GM21390 (cell line): Measurements from ENCODE around the gene ST6GALNAC3.
"Not testable (repeated sequence)": the region's sequence is repeated elsewhere in the genome, so short reads cannot be mapped to it uniquely, and the experiment has no call there.

ENCODE experiments used
- ATAC-seq: cut with Tn5 transposase; IDR thresholded peaks from one replicate; pipeline ENCODE4 v1.9.1; 2021; ENCODE audit not compliant: unreplicated experiment

Gene ST6GALNAC3

DNA sequence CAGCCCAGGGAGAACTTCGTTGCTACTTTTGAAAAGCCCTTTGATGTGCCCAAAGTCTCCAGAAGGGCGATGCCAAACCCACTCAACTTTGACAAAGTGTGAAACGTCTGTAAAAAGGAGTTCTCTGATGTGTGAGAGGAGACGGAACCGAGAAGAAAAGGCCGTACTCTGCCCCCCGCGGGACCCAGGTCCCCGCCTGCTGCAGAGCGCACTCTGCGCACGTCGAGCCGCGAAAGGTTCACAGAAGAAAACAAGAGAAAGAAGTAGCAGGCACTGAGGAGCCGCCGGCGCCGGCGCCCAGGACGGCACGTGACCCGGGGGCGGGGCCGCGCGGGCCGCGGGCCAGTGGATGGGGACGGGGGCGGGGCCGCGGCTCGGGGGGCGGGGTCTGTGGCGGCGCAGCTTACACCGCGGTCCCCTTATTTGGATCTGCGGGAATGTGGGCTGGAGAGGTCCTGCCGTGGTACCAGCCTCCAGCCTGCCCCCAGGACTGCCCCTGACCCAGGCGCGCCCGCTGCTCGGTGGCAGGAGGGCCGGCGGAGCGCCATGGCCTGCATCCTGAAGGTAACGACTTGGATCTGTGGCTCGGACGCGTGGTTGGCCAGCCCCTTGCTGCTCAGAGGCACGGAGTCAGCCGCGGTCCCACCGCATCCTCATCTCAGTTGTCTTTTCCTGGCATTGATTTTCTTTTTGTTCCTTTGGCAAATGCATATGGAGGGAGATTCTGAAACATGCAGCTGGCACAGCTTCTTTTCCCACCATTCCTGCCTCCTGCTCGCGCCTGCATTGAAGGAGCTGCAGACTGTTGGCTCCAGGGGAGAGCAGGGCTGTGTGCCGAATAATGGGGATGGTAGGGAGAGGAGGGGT, at the start of gene ST6GALNAC3:
ST6GALNAC3 (plus strand) TSS at position 426 of the 867 bp plus-strand sequence.
- ATAC-seq = peak; percentile 89

DNA sequence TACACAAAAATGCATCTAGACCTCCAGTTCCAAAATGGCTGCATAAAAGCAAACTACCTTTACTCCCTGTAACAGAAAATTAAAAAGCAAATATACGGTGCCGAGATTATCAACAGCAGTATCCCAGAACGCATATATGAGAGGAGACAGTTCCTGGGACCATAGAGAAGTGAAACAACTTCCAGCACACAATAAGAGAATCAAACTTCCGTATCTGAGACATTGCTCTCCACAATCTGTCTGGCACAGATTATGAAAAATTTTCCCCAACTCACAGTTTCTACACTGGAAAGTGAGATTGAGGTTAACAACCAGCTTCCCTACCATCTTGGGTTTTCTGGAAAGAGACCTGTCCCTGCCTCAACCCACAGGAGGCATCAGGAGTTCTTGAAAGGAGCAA, 47.2 kb upstream of the ST6GALNAC3 start:
- ATAC-seq = no peak

DNA sequence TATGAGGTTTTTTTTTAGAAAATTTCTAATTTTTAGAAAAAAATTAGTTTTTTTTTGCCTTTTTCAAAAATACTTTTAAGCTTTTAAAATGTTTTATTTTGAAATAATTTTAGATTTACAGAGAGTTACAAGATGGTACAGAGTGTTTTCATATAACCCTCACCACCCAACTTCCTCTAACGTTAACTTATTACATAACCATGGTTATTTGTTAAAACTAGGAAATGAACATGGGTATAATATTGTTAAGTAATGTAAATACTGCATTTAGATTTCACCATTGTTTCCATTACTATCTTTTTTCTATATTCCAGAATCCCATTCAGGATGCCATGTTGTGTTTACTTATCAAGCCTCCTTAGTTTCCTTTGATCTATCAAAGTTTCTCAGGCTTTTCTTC, 45.2 kb upstream of the ST6GALNAC3 start:
- ATAC-seq = no peak

DNA sequence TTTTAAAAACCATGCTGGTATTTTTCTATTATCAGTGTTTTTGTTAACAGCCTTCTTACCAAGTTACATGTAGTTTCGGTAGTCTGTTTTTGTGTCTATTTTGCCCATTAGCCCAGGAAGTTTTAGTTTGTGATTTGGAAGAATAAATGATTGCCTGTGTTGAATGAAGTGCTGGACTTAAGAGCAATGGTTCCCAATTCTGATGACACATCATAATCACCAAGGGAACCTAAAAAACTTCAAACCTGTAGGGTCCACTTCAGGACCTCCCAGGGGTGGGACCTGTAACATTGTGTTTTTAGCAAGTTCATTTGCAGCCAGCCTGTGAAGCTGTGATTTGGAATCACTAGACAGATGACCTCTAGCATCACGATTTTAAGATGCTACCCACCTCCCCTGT, 43.0 kb upstream of the ST6GALNAC3 start:
- no peak for ATAC-seq

DNA sequence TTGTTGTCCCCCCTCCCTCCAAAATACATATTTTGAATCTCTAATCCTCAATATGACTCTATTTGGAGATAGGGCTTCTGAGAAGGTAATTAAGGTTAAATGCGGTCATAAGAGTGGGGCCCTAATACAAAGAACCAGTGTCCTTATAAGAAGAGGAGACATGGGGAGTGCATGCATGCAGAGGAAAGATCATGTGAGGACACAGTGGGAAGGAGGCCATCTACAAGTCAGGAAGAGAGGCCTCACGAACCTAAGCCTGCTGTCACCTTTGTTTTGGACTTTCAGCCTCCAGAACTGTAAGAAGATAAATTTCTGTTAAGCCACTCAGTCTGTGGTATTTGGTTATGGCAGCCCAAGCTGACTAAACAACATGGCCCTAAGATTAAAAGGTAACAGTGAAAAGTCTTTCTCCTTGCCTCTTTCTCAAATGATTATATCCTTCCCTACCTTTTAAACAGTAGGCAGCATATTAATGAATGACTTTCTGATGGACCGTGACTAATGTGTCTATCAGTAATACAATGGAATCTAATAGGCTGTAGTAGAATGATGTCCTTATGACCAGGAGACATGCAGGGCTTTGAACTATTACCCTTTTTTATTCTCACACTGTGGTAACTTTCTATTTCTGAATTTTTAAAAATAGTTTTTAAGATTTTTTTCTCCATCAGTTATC, 40.6 kb upstream of the ST6GALNAC3 start:
- no peak for ATAC-seq

DNA sequence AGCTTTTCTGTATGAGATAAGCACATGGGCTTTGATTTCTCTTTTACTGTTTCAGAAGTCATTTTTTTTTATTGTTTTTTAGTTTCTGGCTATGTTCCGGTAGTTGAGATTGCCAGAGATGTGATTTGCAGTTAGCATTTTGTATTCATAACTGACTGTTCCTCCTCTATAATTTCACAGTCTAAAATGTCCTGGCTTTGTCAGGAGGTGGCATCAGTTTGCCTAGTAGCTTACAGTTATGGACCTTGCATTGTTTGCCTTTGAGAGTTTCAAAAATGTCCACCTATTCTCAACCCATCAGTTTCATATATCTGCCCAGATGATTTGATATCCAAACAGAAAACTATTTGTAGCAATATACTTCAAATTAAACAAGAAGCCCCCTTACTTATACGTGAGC, 39.5 kb upstream of the ST6GALNAC3 start:
- no peak for ATAC-seq

DNA sequence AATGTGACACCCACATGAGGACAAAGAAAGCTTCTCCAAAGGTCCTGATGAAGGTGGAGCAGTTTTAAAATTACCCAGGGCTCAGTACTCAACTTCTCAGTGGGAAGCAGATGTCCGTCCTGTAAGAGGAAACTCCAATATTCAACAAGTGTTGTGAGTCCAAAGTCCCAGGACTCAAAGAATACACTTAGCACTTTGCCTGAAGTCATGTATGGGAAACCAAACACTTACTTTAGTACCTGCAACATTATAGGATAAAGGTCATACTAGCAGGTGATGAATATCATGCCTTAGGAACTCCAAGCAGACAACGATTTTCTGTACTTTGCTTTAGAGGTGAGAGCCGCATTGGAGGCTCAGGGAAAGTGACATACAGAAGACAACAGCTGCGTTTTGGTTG, 37.2 kb upstream of the ST6GALNAC3 start:
- ATAC-seq = no peak

DNA sequence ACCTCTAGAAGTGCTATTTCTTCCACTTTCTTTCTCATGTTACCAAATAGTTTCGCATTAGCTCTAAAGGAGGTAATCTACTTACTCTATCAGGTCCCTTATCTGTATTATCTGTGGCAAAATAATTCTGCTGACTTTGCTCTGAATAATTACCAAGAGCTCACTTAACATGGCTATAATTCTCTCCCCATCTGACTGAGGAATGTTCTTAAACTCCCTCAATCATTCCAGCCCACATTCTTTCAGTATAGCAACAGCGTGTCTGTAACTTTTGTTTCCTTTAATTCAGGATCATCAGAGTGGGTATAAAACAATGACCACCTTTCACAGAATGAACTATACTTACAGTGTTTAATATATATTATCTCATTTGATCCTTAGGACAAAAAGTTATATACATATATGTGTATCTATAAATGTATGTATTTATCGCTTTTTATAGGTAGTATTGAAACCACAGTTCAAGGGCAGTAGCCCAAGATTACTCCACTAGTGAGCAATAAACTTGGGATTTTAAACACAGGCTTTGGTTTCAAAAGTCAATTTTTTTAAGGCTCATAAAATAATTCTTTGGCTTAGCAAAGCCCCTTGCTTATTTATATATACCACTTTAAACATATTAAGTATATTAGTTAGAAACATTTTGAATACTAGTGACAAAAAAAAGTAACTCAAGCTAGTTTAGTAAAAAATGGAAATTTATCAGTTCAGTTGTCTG, 36.1 kb upstream of the ST6GALNAC3 start:
- ATAC-seq = no peak

DNA sequence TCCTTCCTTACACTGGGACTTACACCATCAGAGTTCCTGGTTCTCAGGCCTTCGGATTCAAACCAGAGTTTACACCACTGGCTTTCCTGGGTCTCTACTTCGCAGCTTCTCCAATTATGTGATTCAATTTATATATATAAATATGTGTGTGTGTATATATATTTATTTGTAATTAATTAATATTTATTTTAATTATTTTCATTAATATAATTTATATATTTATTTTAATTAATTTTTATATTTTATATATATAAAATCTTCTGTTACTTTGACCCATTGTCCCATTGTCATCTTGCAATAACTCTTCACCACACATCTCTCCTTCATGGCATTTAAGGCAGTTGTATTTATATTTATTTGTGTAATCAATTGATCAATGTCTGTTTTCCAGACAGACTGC, 28.4 kb upstream of the ST6GALNAC3 start:
- ATAC-seq = no peak

DNA sequence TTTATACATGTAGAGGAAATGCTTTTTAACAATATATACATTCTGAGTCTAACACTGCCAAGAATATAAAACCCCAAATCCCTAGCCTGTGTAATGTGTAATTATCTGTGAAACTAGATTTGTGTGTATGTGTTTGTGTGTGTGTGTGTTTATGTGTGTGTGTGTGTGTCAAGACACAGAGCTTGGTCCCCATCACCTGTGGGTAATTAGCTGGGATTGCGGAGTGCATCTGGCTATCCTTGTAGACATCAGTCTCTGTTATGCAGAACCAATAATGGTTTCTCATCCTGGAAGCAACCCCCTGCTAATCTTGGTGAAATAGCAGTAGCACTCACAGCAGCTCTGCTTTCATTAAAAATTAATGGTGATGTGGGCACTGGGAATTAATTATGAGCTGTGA, 26.3 kb upstream of the ST6GALNAC3 start:
- no peak for ATAC-seq

DNA sequence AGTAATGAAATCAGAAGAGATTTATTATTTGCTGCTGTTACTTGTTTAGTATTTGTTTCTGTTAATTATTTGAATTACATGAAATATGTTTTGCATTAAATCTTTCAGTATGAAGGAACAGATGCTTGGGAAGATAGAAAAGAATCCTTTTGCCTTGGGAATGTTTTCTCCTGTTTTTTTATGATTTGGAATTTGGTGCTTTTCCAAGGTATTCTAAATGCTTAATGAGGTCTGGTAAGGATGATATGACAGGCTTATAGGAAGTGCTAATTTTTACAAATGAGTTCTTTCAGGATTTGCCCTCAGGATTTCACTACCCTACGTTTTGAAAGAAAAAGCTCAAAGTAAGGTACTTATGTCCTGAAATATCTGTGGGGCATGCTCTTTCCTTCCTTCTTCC, 25.6 kb upstream of the ST6GALNAC3 start:
- no peak for ATAC-seq

DNA sequence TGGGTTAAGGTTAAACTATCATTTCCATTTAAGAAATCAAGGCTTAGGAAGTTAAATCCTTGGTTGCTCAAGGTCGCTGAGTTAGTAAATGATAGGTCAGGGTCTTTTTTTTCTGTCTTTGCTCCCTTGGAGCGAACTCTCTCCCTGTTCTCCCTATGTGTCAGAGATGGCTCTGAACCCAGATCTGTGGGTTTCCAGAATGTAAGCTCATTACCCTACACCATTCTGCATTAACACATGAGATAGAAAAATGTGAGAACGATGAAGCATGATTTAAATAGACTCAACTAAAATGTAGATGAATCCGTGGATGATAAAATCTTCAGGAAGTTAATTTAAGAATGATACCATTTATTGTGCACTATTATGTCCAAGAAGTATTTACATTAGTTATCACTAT, 25.0 kb upstream of the ST6GALNAC3 start:
- no peak for ATAC-seq

DNA sequence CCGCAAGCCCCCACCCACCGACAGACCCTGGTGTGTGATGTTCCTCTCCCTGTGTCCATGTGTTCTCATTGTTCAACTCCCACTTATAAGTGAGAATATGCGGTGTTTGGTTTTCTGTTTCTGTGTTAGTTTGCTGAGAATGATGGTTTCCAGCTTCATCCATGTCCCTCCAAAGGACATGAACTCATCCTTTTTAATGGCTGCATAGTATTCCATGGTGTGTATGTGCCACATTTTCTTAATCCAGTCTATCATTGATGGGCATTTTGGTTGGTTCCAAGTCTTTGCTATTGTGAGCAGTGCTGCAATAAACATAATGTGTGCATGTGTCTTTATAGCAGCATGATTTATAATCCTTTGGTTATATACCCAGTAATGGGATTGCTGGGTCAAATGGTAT, 24.5 kb upstream of the ST6GALNAC3 start:
- ATAC-seq = not testable (repeated sequence)

DNA sequence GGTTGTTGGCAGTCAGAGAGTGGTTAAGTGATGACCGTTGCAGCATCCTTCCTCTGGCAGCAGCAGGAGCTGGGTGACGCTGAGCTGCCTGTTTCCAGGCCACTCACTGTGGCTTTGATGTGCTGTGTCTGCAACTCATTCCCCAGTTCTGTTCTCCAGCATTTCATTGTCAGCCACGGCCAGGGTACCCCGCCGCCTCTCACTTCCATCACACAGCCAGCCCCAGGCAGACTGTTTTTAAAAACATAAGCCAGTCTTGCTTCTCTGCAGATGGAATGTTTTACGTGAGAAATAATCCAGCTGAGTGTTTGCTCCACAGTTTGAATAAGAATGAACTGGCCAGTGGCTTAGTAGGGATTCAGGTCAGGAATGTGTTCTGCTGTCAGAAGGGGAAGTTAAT, 21.5 kb upstream of the ST6GALNAC3 start:
- ATAC-seq = no peak

DNA sequence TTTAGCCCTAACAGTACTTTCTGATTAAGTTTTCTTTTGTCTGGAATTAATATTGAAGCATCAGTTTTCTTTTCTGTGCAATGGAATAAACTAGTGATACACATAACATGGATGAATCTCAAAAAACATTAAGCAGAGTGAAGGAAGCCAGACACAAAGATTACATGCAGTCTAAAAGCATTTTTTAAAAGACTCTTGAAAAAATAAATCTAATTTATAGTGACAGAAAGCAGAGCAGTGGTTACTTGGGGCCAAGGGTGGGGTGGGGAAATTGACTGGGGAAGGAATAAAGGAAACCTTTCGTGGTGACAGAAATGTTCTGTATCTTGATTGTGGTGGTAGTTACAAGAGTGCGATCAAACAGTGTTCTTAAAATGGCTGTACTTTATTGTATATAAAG, 20.2 kb upstream of the ST6GALNAC3 start:
- no peak for ATAC-seq

DNA sequence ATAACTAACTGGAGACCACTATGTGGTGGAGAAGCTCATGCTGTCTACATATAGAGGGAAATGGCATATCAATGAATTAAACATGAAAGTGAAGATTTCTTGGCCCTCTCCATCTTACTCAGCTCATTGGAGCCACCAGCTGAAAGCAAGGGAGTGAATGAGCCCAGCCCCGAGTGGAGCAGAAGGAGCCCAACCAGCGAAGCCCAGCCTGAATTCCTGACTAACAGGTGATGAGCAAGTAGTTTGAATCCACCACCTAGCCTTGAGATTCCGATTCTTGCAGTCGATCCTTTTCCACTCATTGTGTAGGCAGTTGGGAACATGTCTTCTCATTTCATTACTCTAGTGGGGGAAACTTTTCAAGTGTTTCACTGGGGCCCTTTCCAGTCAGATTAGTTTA, 18.6 kb upstream of the ST6GALNAC3 start:
- no peak for ATAC-seq

DNA sequence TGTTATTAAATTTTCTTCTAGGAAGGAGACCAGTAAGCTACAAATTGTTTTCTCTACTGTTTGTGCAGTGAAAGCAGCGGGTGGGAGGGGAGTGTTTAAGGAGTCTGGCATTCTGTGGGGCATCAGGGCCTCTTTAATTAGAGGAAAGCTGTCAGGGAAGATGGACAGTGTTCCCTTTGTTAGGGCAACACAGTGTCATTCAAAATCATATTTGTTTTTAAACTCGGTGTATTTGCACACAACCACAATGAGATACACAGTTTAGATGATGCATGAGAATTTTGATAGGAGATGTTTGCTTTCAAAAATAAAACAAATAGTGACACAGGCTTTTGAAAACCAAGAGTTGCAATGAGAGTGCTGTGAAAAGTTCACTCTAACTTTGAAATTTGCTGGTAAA, 15.1 kb upstream of the ST6GALNAC3 start:
- no peak for ATAC-seq

DNA sequence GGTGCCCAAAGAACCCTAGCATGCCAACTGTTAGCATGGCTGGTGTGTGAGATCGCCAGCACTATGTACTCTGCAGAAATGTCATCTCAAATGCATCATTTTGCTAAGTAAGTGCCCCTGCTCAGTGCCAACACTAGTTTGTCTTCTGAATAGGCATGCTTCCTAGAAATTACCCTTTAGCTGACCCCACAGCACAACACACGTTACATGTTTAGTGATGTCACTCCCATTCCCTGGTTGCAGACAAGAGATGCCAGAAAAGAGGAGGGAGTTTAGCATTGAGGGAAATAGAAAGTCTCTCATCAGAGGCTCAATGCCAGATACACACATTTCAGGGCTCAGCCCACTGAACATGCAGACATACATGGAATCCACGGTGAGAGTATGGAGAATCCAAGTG, 9.3 kb upstream of the ST6GALNAC3 start:
- ATAC-seq = no peak

DNA sequence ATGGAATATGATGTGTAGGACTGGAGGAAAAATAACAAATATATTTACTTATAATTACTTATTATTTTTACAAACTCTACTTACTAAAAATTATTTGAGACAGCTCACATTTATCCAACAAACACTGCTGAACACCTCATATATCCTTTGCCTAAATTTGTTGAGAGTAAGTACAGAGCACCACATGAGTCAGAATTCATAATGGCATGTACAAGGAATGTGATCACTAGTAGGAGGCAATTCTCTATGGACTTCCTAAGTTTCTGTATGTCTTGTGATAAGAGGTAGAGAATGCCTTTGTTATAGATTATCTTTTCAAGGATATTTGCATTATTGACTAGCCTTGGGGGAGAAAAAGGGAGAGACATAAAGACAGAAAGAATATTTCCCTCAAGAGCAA, 8.2 kb upstream of the ST6GALNAC3 start:
- ATAC-seq = no peak

DNA sequence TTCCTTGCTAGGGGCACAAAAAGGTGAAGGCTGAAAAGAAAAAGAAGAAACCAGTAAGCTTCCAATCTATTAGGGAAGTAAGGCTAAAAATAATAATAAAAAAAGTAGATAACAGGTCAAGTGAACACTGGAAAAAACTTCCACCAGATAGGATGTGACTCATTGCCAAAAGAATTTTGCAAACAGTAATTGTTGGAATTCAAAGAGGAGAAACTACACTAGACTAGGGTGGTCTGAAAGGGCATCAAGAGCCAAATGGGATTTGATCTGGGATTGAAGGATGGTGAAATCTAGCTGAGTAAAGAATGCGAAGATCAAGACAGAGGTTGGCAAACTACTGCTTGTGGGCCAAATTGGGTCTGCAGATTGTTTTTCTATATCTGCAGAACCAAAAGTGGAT, 6.0 kb upstream of the ST6GALNAC3 start:
- ATAC-seq = no peak

DNA sequence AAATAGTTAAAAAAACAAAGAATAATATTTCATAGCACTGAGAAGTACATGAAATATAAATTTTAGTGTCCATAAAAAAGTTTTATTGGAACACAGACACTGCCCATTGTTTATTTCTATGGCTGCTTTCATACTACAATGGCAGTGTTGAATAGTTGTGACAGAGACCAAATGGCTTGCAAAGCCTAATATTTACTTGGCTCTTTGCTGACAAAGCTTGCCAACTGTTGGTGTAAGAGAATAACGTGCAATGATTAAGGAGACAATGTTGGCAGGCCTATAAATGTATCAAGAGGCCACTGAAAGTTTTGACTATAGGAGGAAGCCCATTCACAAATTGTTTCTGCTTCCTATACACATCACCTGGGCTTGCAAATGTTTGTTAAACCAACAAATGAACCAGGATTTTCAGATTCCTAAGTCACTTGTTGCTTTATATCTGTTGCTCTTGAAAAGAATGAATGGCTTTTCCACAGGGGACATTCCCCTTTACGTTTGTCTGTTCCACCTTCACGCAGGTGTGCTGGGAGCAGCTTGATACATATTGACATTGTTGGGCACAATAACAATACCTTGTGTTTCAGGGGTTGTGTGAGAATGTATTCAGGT, 5.5 kb upstream of the ST6GALNAC3 start:
- no peak for ATAC-seq
